Measurements from ENCODE around the gene LCT. TPM values are rescaled to one million over a fixed set of nuclear protein-coding genes. Genes with fewer than 3 reads are reported as not detected.
A peak's percentile ranks its signal among the peaks of the same experiment; 100 is the strongest.

Gene LCT
- total and polyA plus RNA-seq, 4 donors = 0.01 to 0.06 (median 0.02) TPM; not detected in 1

- H3K27ac ChIP-seq (ENCODE audit: low read depth in 1 of 2, low read length in 1 of 2) = no peak overlapping the region
- no peak for ATAC-seq (ENCODE audit: insufficient read depth, low FRiP score)
- no peak for TF ChIP-seq CTCF (IDR thresholded peaks at IDR 0.05; ENCODE audit: control extremely low read depth, extremely low read depth)
- H3K9me3 ChIP-seq (ENCODE audit: control insufficient read depth in 4 of 4, insufficient read depth in 3 of 4, low read length in 3 of 4) = peaks cover 0 to 3% (median 0%) of the 10 kb centered on the region in 4 donors
- peaks cover 0 to 8% (median 0%) of the 10 kb centered on the region in 5 donors for H3K4me1 ChIP-seq (ENCODE audit: control insufficient read depth in 5 of 5, insufficient read depth in 5 of 5, low read length in 5 of 5)
- H3K9ac ChIP-seq (ENCODE audit: insufficient read depth in 1 of 2, low read length in 2 of 2) = no peak overlapping the region
- no peaks in the 10 kb centered on the region for H3K36me3 ChIP-seq (ENCODE audit: control insufficient read depth in 4 of 4, insufficient read depth in 4 of 4, low read length in 4 of 4)
- H3K4me3 ChIP-seq = no peak overlapping the region
- DNase-seq = peak in 1 of 3 donors; percentile 23
- WGBS, 2 donors = 30 to 36% methylated on average over 11 of the region's 11 CpGs
- H3K27me3 ChIP-seq (ENCODE audit: control insufficient read depth in 3 of 3, insufficient read depth in 3 of 3, low read length in 2 of 3) = no peaks in the 10 kb centered on the region
Observed at GRCh38 chr2:135825550-135826176, 11.3 kb downstream of the LCT start.

GRCh38 chr2:135825131-135825530 is 11.9 kb downstream of the LCT start:
- H3K9me3 ChIP-seq (ENCODE audit: control insufficient read depth in 4 of 4, insufficient read depth in 3 of 4, low read length in 3 of 4) = peaks cover 0 to 3% (median 0%) of the 10 kb centered on the region in 4 donors
- 82 to 88% methylated on average over 9 of the region's 9 CpGs for WGBS, 2 donors
- H3K4me1 ChIP-seq (ENCODE audit: control insufficient read depth in 5 of 5, insufficient read depth in 5 of 5, low read length in 5 of 5) = peaks cover 0 to 8% (median 0%) of the 10 kb centered on the region in 5 donors
- DNase-seq = no peak
- no peak overlapping the region for H3K9ac ChIP-seq (ENCODE audit: insufficient read depth in 1 of 2, low read length in 2 of 2)
- no peak for ATAC-seq (ENCODE audit: insufficient read depth, low FRiP score)
- no peak overlapping the region for H3K27ac ChIP-seq (ENCODE audit: low read depth in 1 of 2, low read length in 1 of 2)
- no peak overlapping the region for H3K4me3 ChIP-seq
- H3K36me3 ChIP-seq (ENCODE audit: control insufficient read depth in 4 of 4, insufficient read depth in 4 of 4, low read length in 4 of 4) = no peaks in the 10 kb centered on the region
- no peaks in the 10 kb centered on the region for H3K27me3 ChIP-seq (ENCODE audit: control insufficient read depth in 3 of 3, insufficient read depth in 3 of 3, low read length in 2 of 3)
- no peak for TF ChIP-seq CTCF (IDR thresholded peaks at IDR 0.05; ENCODE audit: control extremely low read depth, extremely low read depth)

GRCh38 chr2:135822855-135823254 is 14.1 kb downstream of the LCT start:
- 95 to 97% methylated on average over 1 of the region's 1 CpG for WGBS, 2 donors
- Histone ChIP-seq H3K9me3 (ENCODE audit: control insufficient read depth in 4 of 4, insufficient read depth in 3 of 4, low read length in 3 of 4) (peaks cover 0 to 3% (median 0%) of the 10 kb centered on the region in 4 donors), H3K4me3 (no peak overlapping the region), H3K27me3 (ENCODE audit: control insufficient read depth in 3 of 3, insufficient read depth in 3 of 3, low read length in 2 of 3) (no peaks in the 10 kb centered on the region), H3K36me3 (ENCODE audit: control insufficient read depth in 4 of 4, insufficient read depth in 4 of 4, low read length in 4 of 4) (no peaks in the 10 kb centered on the region), H3K27ac (ENCODE audit: low read depth in 1 of 2, low read length in 1 of 2) (no peak overlapping the region), H3K4me1 (ENCODE audit: control insufficient read depth in 5 of 5, insufficient read depth in 5 of 5, low read length in 5 of 5) (peaks cover 0 to 8% (median 0%) of the 10 kb centered on the region in 5 donors), H3K9ac (ENCODE audit: insufficient read depth in 1 of 2, low read length in 2 of 2) (no peak overlapping the region)
- TF ChIP-seq CTCF (IDR thresholded peaks at IDR 0.05; ENCODE audit: control extremely low read depth, extremely low read depth) = no peak
- ATAC-seq (ENCODE audit: insufficient read depth, low FRiP score) (no peak), DNase-seq (no peak)
